ENCODE results near the gene PRKCD. TPM values are rescaled to one million over a fixed set of nuclear protein-coding genes. Genes with fewer than 3 reads are reported as not detected.

The PRKCD gene
- total RNA-seq, 2 experiments from 2014 or later: 20.6 to 21.4 TPM

- POLR2A ChIA-PET: no interaction called here
Measured at GRCh38 chr3:53166781-53167291, 5.8 kb downstream of the PRKCD start.

GRCh38 chr3:53167418-53168174 lies 6.6 kb downstream of the PRKCD start:
- ChIA-PET POLR2A (interaction anchor here (0.6 kb wide), 1 partner anchor 88 kb away, joined by 3 read pairs; no protein-coding TSS in a partner anchor), CTCF (interaction anchor here (0.9 kb wide), 1 partner anchor 31 kb away, joined by 3 read pairs; no protein-coding TSS in a partner anchor)

More at GRCh38 chr3:53166781-53167291, 5.8 kb downstream of the PRKCD start:
- CTCF ChIA-PET: interaction anchor here (0.9 kb wide), 1 partner anchor 30 kb away, joined by 3 read pairs; no protein-coding TSS in a partner anchor

DNA sequence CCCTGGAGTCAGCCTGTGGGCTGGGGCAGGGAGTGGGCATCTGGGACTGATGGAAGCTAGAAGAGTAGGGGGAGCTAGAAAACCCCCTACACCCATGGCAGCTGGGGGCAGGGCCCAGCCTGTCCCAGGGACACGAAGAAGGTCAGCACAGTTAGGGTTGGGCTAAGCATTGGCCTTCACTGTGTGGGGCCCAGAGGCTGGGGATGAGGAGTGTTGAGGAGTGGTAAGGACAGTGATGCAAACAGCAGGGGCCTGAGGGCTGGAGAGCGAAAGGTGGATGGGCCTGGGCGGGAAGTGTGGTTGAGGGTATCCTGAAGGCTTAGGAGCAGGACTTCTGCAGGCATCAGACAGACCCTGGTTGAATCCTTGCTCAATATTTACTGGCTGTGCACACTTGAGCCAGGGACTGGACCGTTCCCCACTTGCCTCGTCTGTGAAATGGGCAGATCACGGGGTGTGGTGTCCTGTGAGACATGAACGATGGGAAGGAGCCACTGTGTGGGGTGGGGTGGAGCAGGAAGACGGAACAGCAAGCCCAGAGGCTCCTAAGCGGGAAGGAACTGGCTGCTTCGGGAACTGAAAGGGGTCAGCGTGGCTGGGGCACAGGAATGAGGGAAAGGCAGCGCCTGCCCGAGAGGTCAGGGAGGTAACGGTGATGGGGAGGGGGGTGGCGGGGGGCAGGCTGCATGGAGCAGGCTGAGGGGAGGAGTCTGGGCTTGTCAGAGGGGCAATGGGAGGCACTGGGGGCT lies 7.3 kb downstream of the PRKCD start:
- POLR2A ChIA-PET: no interaction called here
- CTCF ChIA-PET: interaction anchor here (0.8 kb wide), 1 partner anchor 11 kb away, joined by 3 read pairs; no protein-coding TSS in a partner anchor

GRCh38 chr3:53169045-53169831 lies 8.2 kb downstream of the PRKCD start:
- ChIA-PET POLR2A (interaction anchor here (1.3 kb wide), 1 partner anchor 9 kb away, joined by 6 read pairs; the partner anchor contains the start of gene PRKCD), CTCF (interaction anchor here (0.8 kb wide), 1 partner anchor 12 kb away, joined by 3 read pairs; no protein-coding TSS in a partner anchor)

- ChIA-PET POLR2A (interaction anchor here (1.3 kb wide), 1 partner anchor 9 kb away, joined by 6 read pairs; the partner anchor contains the start of gene PRKCD), CTCF (interaction anchor here (0.9 kb wide), 1 partner anchor 26 kb away, joined by 5 read pairs; no protein-coding TSS in a partner anchor)
Measured at GRCh38 chr3:53169832-53170324, 8.9 kb downstream of the PRKCD start.

- CTCF ChIA-PET: interaction anchor here (0.9 kb wide), 1 partner anchor 26 kb away, joined by 5 read pairs; no protein-coding TSS in a partner anchor
- POLR2A ChIA-PET: interaction anchor here (1.3 kb wide), 1 partner anchor 10 kb away, joined by 6 read pairs; the partner anchor contains the start of gene PRKCD
Measured at GRCh38 chr3:53170325-53171063, 9.5 kb downstream of the PRKCD start.

DNA sequence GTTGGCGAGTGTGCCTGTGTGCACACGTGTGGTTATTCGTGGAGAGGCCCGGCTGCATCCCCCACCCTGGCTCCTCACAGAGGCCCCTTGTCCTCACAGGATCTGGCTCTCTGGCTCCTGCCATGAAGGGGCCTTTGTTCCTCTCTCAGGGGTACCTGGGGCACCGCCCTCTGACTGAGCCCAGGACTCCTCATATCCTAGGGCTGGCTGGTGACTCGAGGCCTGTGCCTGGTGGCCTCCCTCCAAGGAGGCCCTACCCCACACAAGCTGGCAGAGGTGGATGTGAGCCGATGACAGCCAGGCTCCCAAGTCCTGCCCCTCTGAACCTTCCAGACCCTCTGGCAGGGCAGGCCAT lies 10.0 kb downstream of the PRKCD start:
- POLR2A ChIA-PET: no interaction called here
- CTCF ChIA-PET: no interaction called here

GRCh38 chr3:53171827-53172505 lies 11.0 kb downstream of the PRKCD start:
- CTCF ChIA-PET: no interaction called here
- POLR2A ChIA-PET: no interaction called here

- CTCF ChIA-PET: no interaction called here
Measured at GRCh38 chr3:53173107-53173506, 12.1 kb downstream of the PRKCD start.

GRCh38 chr3:53174346-53175250 lies 13.6 kb downstream of the PRKCD start:
- ChIA-PET POLR2A (no interaction called here), CTCF (no interaction called here)

More at GRCh38 chr3:53173107-53173506, 12.1 kb downstream of the PRKCD start:
- POLR2A ChIA-PET: no interaction called here

DNA sequence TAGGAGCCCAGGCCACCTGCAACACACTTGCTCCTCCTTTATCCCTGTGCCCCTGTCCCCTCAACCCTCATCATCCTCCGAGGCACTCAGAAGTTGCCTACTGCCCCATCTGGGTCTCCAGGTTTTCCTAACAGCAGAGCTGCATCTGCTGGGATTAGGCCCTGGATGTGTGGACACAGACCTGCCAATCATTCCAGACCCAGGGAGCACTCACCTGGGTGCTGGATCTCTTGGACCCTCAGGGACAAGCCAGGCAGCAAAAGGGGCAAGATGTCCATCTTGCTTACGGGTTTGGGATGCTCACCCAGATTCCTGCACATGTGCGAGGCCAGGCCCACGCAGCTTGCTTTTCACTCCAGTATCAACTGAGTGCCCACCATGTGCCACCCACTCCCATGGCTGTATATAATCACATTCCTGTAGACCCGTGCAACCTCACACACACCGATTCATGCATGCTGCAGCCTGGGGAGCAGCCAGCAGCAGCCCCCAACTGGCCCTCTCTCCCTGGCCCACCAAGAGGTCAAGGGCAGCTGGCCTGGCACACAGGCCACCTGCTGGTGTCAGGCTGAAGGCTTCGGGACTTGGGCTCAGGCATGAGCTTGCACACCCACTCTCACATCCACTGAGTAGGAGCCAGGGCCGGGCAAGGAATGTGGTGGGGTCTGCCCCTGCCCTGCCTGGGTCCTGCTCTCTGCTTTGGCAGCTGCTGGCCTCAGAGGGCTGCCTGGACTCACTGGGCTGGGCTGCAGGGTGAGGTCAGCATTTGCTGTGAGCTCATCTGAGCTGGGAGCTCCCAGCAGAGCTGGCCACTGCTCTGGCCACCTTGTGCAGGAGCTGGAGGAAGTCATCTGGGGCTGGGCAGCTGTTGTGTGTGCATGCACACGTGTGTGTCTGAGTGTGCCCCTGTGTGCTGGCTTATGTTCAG lies 14.9 kb downstream of the PRKCD start:
- POLR2A ChIA-PET: no interaction called here
- CTCF ChIA-PET: no interaction called here

- CTCF ChIA-PET: interaction anchor here (1.0 kb wide), 1 partner anchor 64 kb away, joined by 3 read pairs; no protein-coding TSS in a partner anchor
- POLR2A ChIA-PET: no interaction called here
Measured at GRCh38 chr3:53178246-53178645, 17.2 kb downstream of the PRKCD start.

GRCh38 chr3:53179580-53179979 lies 18.6 kb downstream of the PRKCD start:
- ChIA-PET POLR2A (no interaction called here), CTCF (no interaction called here)

GRCh38 chr3:53180305-53181023 lies 19.5 kb downstream of the PRKCD start:
- ChIA-PET CTCF (no interaction called here), POLR2A (no interaction called here)

DNA sequence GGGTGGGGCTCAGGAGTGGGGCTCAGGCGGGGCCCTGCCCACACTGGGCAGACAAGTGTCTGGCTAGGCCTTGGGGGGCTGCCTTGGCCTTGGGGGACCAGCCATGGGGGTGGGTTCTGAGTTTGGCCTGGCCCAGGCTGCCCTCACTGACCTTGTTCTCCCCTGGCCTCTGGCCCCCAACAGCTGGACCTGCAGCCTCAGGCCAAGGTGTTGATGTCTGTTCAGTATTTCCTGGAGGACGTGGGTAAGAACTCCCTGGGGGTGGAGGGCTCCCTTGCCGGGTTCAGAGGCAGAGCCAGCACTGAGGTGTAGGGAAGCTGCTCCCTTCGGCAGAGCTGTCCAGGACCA lies 20.0 kb downstream of the PRKCD start:
- CTCF ChIA-PET: no interaction called here

DNA sequence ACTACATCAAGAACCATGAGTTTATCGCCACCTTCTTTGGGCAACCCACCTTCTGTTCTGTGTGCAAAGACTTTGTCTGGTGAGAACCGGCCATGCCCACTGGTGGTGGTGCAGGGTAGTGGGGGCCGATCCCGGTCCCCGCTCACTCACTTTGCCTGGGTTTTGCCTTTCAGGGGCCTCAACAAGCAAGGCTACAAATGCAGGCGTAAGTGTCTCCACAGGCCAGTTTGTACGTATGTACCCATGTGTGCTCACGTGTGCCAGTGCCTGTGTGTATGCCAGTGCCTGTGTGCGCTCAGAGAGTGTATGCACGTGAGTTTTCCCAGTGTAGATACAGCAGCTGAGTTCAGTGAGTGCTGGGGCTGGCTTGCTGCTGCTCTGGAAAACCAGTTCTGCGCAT lies 20.5 kb downstream of the PRKCD start:
- ChIA-PET POLR2A (no interaction called here), CTCF (no interaction called here)

More for the DNA sequence above, 20.0 kb downstream of the PRKCD start:
- POLR2A ChIA-PET: no interaction called here

Data from activated CD8-positive, alpha-beta memory T cell treated with anti-CD3 and anti-CD28 coated beads for 36 hours (primary cell).